ENCODE data around the gene NLE1. TPM values are rescaled to one million over a fixed set of nuclear protein-coding genes. Genes with fewer than 3 reads are reported as not detected.

NLE1 gene
- total RNA-seq, 1 donor from 2014 or later, result 16.7 TPM

- no peak overlapping the region for H3K27ac Mint-ChIP-seq (ENCODE audit: unreplicated experiment)
- no peak for DNase-seq (ENCODE audit: low spot score)
- H3K9me3 Mint-ChIP-seq (ENCODE audit: unreplicated experiment), result no peaks in the 10 kb centered on the region
- H3K4me3 Mint-ChIP-seq (ENCODE audit: unreplicated experiment), result no peak overlapping the region
- peaks cover 3% of the 10 kb centered on the region for H3K27me3 Mint-ChIP-seq (ENCODE audit: unreplicated experiment)
- no peaks in the 10 kb centered on the region for H3K36me3 Mint-ChIP-seq (ENCODE audit: low read depth, unreplicated experiment)
- TF ChIP-seq, protein P1, sequence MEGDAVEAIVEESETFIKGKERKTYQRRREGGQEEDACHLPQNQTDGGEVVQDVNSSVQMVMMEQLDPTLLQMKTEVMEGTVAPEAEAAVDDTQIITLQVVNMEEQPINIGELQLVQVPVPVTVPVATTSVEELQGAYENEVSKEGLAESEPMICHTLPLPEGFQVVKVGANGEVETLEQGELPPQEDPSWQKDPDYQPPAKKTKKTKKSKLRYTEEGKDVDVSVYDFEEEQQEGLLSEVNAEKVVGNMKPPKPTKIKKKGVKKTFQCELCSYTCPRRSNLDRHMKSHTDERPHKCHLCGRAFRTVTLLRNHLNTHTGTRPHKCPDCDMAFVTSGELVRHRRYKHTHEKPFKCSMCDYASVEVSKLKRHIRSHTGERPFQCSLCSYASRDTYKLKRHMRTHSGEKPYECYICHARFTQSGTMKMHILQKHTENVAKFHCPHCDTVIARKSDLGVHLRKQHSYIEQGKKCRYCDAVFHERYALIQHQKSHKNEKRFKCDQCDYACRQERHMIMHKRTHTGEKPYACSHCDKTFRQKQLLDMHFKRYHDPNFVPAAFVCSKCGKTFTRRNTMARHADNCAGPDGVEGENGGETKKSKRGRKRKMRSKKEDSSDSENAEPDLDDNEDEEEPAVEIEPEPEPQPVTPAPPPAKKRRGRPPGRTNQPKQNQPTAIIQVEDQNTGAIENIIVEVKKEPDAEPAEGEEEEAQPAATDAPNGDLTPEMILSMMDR (IDR thresholded peaks at IDR 0.05; ENCODE audit: unreplicated experiment), result no peak
- H3K4me1 Mint-ChIP-seq (ENCODE audit: unreplicated experiment), result no peaks in the 10 kb centered on the region
Observed at GRCh38 chr17:35169835-35170363, 27.8 kb upstream of the NLE1 start.

- H3K4me3 Mint-ChIP-seq (ENCODE audit: unreplicated experiment), result no peak overlapping the region
- no peaks in the 10 kb centered on the region for H3K36me3 Mint-ChIP-seq (ENCODE audit: low read depth, unreplicated experiment)
- DNase-seq (ENCODE audit: low spot score), result no peak
- H3K9me3 Mint-ChIP-seq (ENCODE audit: unreplicated experiment), result no peaks in the 10 kb centered on the region
- H3K4me1 Mint-ChIP-seq (ENCODE audit: unreplicated experiment), result no peaks in the 10 kb centered on the region
- peaks cover 1% of the 10 kb centered on the region for H3K27me3 Mint-ChIP-seq (ENCODE audit: unreplicated experiment)
- TF ChIP-seq, protein P1 (IDR thresholded peaks at IDR 0.05; ENCODE audit: unreplicated experiment), result no peak
- no peak overlapping the region for H3K27ac Mint-ChIP-seq (ENCODE audit: unreplicated experiment)
Observed at GRCh38 chr17:35167666-35168065, 25.6 kb upstream of the NLE1 start.

- H3K9me3 Mint-ChIP-seq (ENCODE audit: unreplicated experiment), result no peaks in the 10 kb centered on the region
- no peaks in the 10 kb centered on the region for H3K4me1 Mint-ChIP-seq (ENCODE audit: unreplicated experiment)
- H3K27ac Mint-ChIP-seq (ENCODE audit: unreplicated experiment), result no peak overlapping the region
- H3K36me3 Mint-ChIP-seq (ENCODE audit: low read depth, unreplicated experiment), result no peaks in the 10 kb centered on the region
- H3K27me3 Mint-ChIP-seq (ENCODE audit: unreplicated experiment), result peaks cover 1% of the 10 kb centered on the region
- H3K4me3 Mint-ChIP-seq (ENCODE audit: unreplicated experiment), result no peak overlapping the region
- DNase-seq (ENCODE audit: low spot score), result no peak
- TF ChIP-seq, protein P1 (IDR thresholded peaks at IDR 0.05; ENCODE audit: unreplicated experiment), result no peak
Observed at GRCh38 chr17:35167046-35167445, 24.9 kb upstream of the NLE1 start.

DNA sequence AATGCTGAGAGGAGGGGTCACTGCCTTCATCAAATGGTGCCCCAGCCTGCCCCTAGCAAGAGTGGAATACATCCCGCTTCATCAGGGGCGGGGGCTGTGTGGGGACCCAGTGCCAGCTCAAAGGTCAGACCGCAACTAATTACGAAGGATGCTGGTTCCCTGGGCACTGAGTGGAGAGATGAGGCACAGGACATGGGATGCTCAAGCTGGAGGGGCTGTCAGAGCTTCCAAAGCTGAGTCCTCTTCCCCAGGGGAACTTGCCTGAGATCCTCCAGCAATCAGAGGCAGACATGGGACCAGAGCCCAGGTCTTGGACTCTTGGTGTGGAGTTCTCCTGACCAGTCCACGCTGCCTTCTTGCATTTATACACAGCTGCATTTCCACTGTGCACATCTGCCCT is 24.4 kb upstream of the NLE1 start:
- no peaks in the 10 kb centered on the region for H3K36me3 Mint-ChIP-seq (ENCODE audit: low read depth, unreplicated experiment)
- H3K4me3 Mint-ChIP-seq (ENCODE audit: unreplicated experiment), result no peak overlapping the region
- H3K4me1 Mint-ChIP-seq (ENCODE audit: unreplicated experiment), result no peaks in the 10 kb centered on the region
- DNase-seq (ENCODE audit: low spot score), result no peak
- peaks cover 1% of the 10 kb centered on the region for H3K27me3 Mint-ChIP-seq (ENCODE audit: unreplicated experiment)
- H3K9me3 Mint-ChIP-seq (ENCODE audit: unreplicated experiment), result no peaks in the 10 kb centered on the region
- TF ChIP-seq, protein P1 (IDR thresholded peaks at IDR 0.05; ENCODE audit: unreplicated experiment), result no peak
- no peak overlapping the region for H3K27ac Mint-ChIP-seq (ENCODE audit: unreplicated experiment)

- no peak overlapping the region for H3K4me3 Mint-ChIP-seq (ENCODE audit: unreplicated experiment)
- H3K36me3 Mint-ChIP-seq (ENCODE audit: low read depth, unreplicated experiment), result no peaks in the 10 kb centered on the region
- no peaks in the 10 kb centered on the region for H3K9me3 Mint-ChIP-seq (ENCODE audit: unreplicated experiment)
- no peak overlapping the region for H3K27ac Mint-ChIP-seq (ENCODE audit: unreplicated experiment)
- no peak for DNase-seq (ENCODE audit: low spot score)
- H3K27me3 Mint-ChIP-seq (ENCODE audit: unreplicated experiment), result peaks cover 1% of the 10 kb centered on the region
- peaks cover 3% of the 10 kb centered on the region for H3K4me1 Mint-ChIP-seq (ENCODE audit: unreplicated experiment)
- TF ChIP-seq, protein P1 (IDR thresholded peaks at IDR 0.05; ENCODE audit: unreplicated experiment), result no peak
Observed at GRCh38 chr17:35164716-35165115, 22.6 kb upstream of the NLE1 start.
